HG02885 (cell line): ENCODE measurements around the gene BLNK.

Experiments used
- ATAC-seq: cut with Tn5 transposase; IDR thresholded peaks from one replicate; pipeline ENCODE4 v1.9.1; 2021; ENCODE audit warnings: mild to moderate bottlenecking; ENCODE audit not compliant: unreplicated experiment, poor library complexity

Gene BLNK

DNA sequence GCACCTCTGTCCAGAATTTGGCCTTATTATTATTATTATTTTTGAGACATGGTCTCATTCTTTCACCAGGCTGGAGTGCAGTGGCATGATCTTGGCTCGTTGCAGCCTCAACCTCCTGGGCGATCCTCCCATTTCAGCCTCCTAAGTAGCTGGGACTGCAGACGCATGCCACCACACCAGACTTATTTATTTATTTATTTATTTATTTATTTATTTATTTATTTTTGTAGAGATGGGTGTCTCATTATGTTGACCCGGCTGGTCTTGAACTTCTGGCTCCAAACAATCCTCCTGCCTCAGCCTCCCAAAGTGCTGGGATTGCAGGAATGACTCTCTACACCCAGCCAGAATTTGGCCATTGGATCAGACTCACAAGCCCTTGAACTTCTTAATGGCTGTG is 6.4 kb downstream of the BLNK start:
- no peak for ATAC-seq

DNA sequence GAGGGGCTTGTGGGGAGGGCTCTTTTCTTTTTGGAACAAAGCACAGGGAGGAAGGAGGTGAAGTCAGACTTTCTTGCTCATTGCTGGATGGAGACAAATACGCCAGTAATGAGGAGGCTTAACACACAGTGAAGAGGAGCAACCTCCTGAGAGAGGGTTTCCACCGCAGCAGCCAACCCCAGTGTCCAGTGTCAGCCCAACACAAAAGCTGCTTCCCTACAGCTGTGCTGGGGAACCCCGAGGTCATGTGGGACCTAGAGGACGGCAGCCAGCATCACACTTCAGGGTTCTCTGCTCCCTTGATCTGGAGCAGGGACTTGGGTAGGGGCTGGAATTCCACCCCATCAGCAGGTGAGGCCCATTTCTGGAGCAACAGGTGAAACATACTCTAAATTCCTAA is 7.7 kb downstream of the BLNK start:
- no peak for ATAC-seq

DNA sequence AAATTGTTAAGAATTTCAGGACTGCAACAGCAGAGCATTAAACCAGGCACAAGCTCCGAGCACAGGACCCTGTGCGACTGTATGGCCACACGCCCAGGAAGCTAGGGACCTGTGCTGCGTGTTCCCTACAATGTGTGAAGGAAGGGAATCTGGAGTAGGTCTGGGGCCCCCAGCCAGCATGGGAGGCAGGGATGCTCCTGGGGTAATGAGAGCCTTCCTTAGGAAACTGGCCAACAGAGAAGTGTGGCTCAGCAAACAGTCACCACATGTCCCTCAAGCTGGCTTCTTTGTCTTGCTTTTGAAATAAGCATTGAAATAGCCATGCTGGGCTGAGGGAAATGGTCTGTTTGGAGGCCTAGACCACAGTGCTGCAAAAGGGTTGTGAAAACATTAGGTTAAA is 8.2 kb downstream of the BLNK start:
- ATAC-seq: no peak

DNA sequence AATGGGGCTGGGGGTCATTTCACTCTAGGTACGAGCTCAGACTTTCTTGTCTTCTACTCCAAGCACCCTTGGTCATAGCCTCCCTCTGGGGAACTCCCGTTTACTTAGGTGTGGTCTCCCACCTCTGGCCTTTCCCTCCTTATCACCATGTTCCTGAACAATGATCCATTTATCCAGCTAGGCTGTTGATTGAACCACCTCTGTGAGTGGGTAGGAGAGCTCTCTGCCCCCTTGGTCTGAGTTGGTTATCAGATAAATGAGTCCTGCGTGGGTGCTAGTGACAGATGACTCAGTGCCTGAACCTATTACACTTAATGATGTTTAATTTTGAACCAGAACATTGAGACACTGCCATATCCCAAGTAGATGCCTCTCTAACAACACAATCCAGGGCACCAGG is 9.4 kb downstream of the BLNK start:
- no peak for ATAC-seq

DNA sequence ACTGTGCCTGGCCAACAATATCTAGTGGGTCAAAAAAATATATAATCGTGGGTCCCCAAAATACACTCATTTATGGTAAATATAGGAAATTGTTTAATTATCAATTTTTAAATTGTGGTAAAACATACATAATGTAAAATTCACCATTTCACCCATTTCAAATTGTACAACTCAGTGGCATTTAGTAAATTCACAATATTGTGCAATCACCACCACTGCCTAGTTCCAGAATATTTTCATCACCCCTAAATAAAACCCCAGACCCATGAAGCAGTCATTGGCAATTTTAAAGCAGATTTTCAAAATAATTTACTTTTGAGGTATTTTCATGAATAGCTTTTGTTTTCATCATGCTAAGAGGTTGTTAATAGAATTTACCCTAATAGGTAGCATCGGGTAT is 10.2 kb downstream of the BLNK start:
- ATAC-seq: no peak

DNA sequence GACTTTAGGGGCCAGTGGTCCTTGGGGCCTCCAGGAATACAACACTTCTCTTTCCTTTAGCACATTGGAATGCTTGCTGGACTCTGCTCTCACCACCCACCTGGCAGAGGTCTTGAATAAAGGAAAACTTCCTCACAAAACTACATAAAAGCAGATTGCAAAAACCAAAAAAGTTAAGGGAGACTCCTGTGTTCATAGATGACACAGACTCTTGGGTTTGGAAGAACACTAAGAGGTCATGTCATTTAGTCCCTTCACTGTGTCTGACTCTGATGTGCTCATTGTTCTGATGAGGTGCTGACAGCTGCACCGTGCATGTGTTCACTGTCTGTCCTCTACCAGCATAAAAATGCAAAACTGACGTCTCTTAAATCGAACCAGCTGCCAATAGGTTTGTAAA is 11.4 kb downstream of the BLNK start:
- no peak for ATAC-seq

DNA sequence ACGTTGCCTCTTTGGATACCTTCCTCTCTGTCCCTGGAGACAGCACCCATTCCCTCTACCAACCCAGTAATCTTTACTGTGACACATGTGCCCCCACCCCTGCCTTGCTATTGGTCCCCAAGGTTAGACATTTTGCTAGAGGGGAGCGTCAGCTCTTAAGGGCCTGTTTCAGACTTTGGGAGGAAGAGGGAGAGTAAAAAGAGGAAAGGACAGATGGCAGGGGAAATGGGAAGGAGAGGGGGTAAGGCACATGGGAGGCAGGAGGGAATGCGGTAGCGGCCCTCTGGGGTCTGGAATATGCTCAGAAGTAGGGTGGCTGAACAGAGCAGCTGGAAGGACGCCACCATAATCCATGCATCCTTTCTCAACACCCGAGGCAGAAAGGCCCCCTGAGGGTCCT is 12.2 kb downstream of the BLNK start:
- ATAC-seq: no peak

DNA sequence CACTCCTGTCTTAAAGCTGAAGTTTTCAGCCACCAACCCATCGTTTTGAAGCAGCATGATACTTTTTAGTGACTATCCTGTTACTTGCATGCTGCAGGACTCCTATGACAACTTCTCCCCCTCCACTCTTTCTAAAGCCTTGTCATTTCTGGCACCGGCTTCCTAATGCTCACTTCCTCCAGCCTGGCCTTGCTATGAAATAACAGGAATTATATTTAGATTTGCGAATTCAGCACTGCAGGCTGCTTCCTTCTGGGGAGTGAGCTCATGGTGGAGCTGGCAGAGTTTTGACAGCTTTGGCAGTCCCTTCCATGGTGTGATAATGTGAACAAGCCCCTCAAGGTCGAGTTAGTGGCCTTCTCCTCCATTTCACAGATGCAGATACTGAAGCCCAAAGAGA is 13.4 kb downstream of the BLNK start:
- no peak for ATAC-seq

DNA sequence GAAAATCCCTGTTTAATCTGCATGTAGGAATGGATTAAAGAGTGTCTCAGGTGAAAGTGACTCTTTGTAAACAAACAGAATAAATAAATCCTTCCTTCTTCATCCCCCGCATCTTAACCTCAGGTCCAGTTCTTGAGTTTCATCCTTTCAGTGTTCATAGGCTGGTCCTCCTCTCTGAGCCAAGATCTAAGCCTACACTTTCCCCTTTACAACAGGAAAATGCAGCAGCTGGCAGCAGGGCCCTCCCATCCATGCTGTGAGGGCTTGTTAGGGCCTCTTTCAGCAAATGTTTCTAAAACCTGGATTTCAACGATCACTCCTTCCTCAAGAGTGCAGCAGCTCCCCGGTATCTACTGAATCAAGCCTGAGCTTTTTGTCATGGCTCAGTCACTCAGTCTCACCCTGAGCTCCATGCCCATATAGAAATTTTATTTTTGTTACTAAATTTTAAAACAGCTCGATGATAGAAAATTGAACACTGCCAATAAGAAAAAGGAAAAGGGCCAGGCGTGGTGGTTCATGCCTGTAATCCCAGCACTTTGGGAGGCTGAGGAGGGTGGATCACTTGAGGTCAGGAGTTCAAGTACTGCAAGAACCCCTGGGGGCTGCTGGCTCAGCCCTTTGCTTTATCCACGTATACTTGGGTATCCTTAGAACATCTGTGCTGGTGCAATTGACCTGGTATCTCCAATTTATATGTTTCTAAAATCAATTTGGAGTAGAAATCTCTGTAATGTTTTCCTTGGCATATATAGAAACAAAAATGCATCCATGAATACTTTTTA is 15.6 kb downstream of the BLNK start:
- ATAC-seq: no peak

DNA sequence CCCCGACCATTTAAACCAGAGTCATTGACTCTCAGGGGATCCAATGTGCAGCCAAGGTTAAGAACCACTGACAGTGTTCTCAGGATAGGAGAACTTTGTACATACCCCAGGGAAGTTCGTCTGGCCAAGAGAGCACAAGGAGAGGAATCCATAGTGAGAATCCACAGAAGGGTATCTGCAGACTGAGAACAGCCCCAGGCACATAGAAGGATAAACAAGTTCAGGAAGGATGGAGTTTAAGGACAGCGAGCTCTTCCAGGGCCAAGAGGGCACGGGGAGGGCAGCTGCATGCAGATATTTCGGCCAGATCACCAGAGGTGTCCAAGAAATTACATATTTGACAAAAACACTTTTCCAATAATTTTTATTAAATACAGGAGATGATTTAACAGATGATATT is 16.4 kb downstream of the BLNK start:
- no peak for ATAC-seq

DNA sequence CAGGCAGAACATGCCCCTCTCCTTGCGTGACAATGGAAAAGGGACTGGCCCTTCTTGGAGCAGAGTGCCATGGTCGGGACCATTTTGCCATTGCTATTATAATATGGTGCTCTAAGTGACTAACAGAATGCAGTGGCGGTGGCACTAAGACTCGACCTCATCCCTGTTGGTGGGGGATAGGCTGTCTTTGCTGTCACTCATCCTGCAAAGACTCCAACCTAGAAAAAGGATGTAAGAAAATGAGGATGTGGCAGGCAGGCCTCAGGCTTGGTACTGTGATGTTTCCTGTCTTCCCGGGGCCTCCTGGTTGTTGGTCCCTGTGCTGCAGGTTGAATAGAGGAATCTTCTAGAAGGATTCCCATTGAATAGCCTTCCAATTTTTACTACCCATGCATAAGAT is 18.6 kb downstream of the BLNK start:
- ATAC-seq: no peak

DNA sequence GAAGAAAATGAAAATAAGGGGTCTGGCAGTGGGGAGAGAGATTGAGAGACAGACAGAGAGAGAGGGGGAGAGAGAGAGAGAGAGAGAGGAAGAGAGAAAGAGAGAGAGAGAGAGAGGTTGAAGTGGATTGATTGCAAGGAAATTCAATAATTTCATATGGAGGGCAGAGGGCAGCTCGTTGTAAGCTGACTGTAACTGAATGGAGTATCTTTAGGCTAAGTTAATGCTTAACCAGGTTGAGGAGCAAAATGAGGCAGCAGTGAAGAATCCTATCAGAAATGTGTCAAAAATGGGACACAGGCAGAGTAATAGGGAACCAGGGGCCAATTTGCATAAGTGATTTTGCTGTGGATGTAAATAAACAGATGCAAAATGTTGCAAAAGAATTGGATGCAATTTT is 21.0 kb downstream of the BLNK start:
- ATAC-seq: no peak

DNA sequence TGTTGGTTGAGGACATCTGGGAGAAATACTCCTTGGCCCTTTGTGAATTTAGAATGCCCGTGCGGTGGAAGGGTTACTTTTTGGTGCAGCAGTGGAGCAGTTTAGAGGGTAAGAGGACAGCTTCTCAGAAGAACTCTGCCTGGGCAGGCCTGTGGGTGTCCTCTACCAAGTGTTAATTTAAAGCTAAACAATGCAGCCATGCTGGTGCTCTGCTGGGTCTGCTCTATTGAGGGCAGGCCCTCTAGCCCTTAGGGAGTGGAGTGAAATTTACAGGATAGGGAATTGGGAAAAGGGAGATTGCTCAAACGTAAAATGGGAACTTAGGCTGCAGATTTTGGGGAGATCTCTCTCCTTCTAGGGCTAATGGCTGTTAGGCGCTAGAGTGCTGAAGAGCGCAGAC is 22.1 kb downstream of the BLNK start:
- ATAC-seq: no peak

DNA sequence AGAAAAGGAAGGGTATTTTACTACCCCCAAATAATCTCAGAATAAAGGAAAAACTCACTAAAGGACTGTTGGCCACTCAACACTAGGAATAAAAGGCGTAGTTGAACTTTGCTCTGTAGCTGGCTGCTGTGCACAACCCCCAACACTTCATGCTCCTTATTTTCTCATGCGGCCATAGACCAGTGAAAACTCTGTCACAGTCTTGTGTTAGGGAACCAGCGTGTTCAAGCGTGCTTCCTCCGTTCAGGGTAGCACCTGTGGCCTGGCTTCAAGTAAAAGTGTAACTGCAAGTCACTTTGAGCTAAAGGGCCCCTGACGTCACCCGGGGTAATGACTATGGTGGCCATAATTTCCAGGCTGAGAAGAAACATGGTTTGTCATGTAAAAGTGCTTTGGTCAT is 27.0 kb downstream of the BLNK start:
- peak; percentile 96 for ATAC-seq

DNA sequence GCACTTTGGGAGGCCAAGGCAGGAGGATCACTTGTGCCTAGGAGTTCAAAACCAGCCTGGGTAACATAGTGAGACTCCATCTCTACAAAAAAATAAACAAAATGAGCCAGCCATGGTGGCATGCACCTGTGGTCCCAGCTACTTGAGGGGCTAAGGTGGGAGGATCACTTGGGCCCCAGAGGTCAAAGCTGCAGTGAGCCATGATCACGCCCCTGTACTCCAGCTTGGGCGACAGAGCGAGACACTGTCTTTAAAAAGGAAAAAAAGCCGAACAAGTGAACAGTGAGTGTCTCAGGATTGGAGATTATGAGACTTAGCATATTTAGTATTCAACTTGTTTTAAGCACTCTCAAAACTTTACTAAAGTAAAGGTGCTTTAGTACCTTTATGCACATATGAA is 28.1 kb downstream of the BLNK start:
- no peak for ATAC-seq

DNA sequence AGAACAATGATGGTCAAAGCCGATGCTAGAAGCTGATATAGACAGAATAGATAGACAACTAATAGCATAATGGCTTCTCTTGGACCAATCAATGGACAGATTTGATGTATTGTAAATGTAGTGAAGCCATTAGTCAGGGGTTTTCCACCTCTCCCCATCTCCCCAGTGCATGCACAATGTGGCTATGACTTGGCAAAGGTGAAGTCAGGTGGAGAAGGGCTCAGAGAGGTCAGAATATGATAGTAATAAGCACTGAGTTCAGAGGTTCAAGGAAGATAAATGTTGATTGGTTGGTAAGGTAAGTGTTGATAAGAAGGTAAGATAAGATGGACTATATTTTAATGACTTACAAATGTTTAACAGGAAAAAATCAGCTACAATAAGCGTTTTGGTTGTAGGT is 28.5 kb downstream of the BLNK start:
- no peak for ATAC-seq

DNA sequence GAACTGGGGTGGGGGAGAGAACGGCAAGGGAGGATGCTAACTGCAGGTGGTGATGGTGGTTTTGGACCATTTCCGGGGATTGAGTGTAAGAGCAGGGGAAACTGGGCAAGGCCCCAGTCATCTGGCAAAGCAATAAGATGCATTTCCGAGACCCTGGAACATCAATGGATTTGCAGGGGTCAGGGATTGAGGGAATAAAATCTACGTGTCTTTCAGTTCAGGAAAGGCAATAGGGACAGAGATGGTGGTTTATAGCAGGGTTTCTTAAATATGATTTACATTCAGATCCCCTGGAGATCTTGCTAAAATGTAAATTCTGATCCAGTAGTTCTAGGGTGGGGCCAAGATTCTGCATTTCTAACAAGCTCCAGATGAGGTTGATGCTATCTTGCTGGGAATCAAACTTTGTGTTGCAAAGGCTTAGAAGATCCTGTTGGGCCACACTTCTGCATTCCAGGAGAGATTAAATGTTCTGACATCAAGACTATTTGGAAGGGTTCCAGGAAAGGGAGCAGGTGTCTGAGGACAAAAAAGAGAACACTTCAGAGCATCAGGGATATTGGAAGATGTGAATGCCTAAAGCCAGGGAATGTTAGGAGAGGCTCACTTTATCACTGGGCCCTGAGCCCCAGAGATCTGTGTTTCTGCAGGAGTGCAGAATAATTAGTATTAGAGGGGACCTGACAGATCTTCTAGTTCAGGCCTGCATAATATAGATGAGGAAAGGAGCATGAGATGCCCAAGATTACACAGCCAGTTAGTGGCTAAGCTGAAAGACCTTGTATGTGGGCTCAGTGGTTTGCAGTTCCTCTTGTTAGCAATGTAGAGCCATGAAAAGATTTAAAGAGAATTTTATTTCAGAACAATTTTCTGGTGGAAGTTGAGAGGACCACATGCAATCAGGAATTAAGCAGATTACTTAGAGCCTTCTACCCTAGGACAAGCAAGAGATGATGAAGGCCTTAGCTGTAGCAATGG is 32.4 kb downstream of the BLNK start:
- ATAC-seq: no peak

DNA sequence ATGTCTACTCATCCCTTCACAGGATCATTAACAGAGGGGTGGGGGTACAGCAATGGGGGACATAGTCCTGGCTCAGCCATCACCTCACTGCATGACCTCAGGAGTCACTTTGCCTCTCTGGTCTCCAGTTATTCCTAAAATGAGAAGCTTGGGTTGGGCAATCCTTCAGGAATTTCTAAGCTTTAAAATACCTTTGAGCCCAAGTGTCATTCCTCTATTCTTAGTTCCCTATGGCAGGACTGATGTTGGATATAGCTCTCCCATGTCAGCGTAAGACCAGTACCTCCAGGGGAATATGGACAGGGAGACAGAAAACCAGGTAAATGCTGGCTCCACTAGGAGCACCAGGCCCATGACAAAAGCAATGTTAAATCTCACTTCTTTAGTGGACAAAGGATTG is 34.5 kb downstream of the BLNK start:
- no peak for ATAC-seq

DNA sequence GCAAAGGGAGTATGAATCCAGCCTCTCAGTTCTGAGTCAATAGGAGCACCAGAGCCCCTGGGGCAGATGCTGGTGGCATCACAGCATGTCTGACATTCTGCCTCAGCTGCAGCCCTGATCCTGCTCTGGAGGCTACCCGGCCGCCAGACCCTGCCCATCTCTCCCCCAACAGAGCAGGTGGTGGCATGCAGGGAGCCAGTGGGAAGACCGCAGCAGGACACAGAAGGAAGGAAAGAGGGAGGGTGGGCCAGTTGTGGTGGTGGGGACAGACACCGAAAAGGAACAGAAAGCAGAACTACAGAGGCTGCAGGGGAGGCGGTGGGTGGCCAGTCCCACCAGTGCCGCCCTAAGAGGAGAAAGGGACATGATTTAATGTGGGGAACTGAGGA is 35.3 kb downstream of the BLNK start:
- ATAC-seq: no peak

DNA sequence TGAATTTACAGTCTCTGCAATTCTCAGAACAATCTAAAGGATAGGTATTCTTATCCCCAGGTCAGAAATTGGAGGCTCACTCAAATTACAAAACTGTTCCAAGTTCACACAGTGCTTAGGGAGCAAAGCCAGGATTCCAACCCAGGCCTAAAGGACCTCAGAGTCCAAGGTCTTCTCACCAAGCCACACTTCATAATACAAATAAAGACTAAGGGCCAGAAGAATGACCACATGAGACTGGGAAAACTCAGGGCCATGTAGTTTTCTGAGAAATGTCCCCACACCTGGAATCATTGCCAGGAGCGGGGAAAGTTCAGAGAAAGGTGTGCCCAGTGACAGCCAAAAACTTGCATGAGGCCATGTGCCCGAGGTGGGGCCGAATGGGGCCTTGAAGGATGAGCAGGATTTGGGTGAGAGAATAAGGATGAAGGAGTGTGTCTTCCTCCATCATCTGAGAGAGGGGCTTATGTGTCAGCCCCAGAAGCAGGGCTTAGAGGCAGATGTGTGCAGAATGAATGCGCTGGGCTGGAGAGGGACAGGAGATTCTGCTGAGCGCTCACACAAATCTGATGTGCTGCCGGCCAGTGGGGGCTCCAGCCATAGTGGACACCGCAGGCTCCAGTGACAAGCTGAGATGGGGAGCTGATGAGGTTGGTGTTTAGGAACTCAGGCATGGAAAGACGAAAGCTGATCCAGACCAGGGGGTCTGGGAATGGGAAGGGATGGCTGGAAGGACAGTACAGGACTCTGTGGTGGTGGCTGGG is 35.9 kb downstream of the BLNK start:
- ATAC-seq: no peak

DNA sequence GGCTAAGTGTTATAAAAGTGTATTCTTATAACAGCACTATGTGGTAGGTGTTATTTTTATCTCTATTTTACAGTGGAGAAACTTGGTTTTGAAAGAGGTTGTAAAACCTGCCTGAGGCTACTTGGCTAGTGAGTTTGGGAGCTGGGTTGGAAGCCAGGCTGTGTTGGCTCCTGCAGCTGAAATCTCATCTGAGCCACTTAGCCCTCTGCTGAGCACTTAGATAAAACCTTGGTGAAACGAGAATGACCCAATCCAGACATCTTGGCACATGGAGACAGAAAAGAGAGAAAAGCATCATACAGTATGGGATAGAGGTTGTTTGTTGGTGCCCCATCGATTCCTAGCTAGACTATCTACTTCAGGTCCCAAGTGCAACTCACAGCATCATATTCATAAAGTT is 37.4 kb downstream of the BLNK start:
- ATAC-seq: no peak
